ENCODE measurements around the gene C19orf12. TPM values are rescaled to one million over a fixed set of nuclear protein-coding genes. Genes with fewer than 3 reads are reported as not detected.

The C19orf12 gene
- total RNA-seq, 4 donors from 2014 or later: 27.0 to 52.9 (median 38.9) TPM

DNA sequence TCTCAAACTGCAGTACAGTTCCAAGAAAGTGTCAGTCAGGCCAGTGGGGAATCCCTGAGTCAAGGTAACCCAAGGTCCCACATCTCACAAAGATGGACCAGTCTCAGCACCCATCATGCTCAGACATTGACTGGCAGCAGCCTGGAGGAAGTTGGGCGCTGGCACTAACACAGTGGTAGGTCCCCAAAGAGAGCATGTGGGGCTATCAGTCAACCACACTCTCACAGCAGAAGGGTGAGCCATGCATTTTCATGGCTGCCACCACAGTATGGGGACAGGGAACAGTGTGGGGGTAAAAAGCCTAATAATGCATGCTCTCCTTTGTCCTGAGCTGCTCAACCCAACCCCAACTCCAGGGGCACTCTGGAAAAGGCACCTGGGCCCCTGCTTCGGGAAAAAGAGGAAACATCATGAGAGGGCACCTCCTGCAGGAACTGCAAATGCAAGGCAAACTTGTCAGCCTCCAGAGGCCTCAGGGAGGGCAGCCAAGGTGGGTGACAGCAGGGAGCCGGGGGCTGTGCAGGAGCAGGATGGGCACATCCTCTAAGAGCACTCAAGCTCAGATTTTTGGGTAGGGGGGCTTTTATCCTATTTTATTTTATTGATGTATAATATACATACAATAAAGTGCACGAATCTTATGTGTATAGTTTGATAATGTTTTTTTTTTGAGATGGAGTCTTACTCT is 59.3 kb downstream of the C19orf12 start:
- WGBS: 66% methylated on average over 4 of the region's 4 CpGs

DNA sequence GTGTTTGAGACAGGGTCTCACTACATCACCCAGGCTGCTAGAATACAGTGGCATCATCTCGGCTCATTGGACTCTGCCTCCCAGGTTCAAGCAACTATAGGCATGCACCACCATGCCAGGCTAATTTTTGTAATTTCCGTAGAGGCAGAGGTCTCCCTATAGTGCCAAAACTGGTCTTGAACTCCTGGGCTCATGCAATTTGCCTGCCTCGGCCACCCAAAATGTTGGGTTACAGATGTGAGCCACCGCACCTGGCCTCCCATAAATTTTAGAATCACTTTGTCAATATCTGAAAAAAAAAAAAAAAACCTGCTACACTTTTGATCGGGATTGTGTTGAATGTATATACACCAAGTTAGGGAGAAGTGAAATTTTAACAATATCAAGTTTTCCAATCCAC is 61.7 kb downstream of the C19orf12 start:
- H3K4me3 ChIP-seq: no peak overlapping the region
- H3K4me1 ChIP-seq: peaks cover 0 to 8% (median 7%) of the 10 kb centered on the region in 4 donors
- no peak for TF ChIP-seq EP300 (IDR thresholded peaks at IDR 0.05)
- TF ChIP-seq, protein P1, sequence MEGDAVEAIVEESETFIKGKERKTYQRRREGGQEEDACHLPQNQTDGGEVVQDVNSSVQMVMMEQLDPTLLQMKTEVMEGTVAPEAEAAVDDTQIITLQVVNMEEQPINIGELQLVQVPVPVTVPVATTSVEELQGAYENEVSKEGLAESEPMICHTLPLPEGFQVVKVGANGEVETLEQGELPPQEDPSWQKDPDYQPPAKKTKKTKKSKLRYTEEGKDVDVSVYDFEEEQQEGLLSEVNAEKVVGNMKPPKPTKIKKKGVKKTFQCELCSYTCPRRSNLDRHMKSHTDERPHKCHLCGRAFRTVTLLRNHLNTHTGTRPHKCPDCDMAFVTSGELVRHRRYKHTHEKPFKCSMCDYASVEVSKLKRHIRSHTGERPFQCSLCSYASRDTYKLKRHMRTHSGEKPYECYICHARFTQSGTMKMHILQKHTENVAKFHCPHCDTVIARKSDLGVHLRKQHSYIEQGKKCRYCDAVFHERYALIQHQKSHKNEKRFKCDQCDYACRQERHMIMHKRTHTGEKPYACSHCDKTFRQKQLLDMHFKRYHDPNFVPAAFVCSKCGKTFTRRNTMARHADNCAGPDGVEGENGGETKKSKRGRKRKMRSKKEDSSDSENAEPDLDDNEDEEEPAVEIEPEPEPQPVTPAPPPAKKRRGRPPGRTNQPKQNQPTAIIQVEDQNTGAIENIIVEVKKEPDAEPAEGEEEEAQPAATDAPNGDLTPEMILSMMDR (IDR thresholded peaks at IDR 0.05): no peak
- no peak for TF ChIP-seq POLR2A (IDR thresholded peaks at IDR 0.05; ENCODE audit: low read depth)
- TF ChIP-seq POLR2AphosphoS5 (IDR thresholded peaks at IDR 0.05): no peak
- H3K27me3 ChIP-seq: no peaks in the 10 kb centered on the region
- intact Hi-C loops (cut with DNase I): no loop called here
- no peaks in the 10 kb centered on the region for H3K9me3 ChIP-seq
- WGBS: 90% methylated on average over 5 of the region's 5 CpGs
- no peak for DNase-seq (ENCODE audit: extremely low spot score)
- H3K27ac ChIP-seq (replicated peaks in 1 of 4): no peak overlapping the region
- no peaks in the 10 kb centered on the region for H3K36me3 ChIP-seq

More for the DNA sequence above, 59.3 kb downstream of the C19orf12 start:
- H3K27ac ChIP-seq (replicated peaks in 1 of 4): no peak overlapping the region
- no peak overlapping the region for H3K4me3 ChIP-seq
- H3K9me3 ChIP-seq: no peaks in the 10 kb centered on the region
- DNase-seq (ENCODE audit: extremely low spot score): no peak
- no peaks in the 10 kb centered on the region for H3K27me3 ChIP-seq
- H3K4me1 ChIP-seq: peaks cover 0 to 15% (median 14%) of the 10 kb centered on the region in 4 donors
- intact Hi-C loops (cut with DNase I): no loop called here
- no peak for TF ChIP-seq EP300 (IDR thresholded peaks at IDR 0.05)
- TF ChIP-seq, protein P1 (IDR thresholded peaks at IDR 0.05): no peak
- no peak for TF ChIP-seq POLR2AphosphoS5 (IDR thresholded peaks at IDR 0.05)
- no peak for TF ChIP-seq POLR2A (IDR thresholded peaks at IDR 0.05; ENCODE audit: low read depth)
- H3K36me3 ChIP-seq: no peaks in the 10 kb centered on the region

DNA sequence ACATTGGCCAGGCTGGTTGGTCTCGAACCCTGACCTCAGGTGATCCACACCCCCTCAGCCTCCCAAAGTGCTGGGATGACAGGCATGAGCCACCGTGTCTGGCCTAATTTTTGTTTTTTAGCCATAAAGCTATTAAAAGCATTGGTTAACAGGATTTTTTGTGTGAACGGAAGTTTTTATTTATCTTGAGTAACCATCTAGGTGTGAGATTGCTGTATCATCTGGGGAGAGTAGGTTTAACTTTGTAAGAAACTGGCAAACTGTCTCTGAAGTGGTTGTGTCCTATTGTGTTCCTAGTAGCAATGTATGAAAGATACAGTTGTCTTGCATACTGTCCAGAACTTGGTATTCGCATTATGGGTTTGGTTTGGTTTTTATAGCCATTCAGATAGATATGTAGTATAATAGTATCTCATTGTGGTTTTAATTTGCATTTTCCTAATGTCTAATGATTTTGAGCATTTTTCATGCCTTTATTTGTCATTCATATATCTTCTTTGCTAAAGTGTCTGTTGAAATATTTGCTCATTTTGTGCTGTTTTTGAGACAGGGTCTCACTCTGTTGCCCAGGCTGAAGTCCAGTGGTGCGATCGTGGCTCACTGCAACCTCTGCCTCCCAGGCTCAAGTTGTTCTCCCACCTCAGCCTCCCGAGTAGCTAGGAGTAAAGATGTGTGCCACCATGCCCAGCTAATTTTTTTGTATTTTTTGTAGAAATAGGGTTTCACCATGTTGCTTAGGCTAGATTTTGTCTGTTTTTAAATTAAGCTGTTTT is 63.3 kb downstream of the C19orf12 start:
- DNase-seq (ENCODE audit: extremely low spot score): no peak
- Histone ChIP-seq H3K27me3 (no peaks in the 10 kb centered on the region), H3K4me1 (no peaks in the 10 kb centered on the region), H3K36me3 (no peaks in the 10 kb centered on the region), H3K9me3 (no peaks in the 10 kb centered on the region), H3K4me3 (no peak overlapping the region), H3K27ac (replicated peaks in 1 of 4) (no peak overlapping the region)
- intact Hi-C loops (cut with DNase I): no loop called here
- WGBS: 86% methylated on average over 7 of the region's 7 CpGs
- TF ChIP-seq EP300 (IDR thresholded peaks at IDR 0.05): no peak
- TF ChIP-seq POLR2AphosphoS5 (IDR thresholded peaks at IDR 0.05): no peak
- TF ChIP-seq, protein P1 (IDR thresholded peaks at IDR 0.05): no peak
- no peak for TF ChIP-seq POLR2A (IDR thresholded peaks at IDR 0.05; ENCODE audit: low read depth)

DNA sequence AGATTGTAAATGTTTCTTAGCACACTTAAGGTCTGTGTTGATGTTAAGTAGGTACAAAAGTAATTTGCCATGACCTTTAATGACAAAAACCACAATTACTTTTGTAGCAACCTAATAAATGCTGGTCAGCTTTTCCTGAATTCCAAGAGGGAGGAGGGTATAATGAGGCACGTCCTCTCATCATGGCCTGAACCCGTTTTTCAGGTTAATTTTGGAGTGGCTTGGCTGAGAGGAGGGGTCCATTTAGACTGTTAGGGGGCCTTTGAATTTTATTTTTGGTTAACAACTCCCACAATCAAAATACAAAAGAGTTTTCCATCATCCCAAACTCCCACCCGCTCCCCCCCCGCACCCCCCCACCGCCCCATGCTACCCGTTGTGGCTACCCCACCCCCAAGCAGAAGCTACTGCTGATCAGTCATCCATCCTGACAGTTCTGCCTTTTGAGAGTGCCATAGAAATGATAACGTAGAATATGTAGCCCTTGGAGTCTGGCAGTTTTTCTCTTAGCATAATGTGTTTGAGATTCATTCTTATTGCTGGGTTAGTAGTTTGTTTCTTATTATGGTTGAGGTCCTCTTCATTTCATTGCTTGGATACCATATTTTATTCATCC is 64.2 kb downstream of the C19orf12 start:
- H3K27ac ChIP-seq (replicated peaks in 1 of 4): no peak overlapping the region
- H3K36me3 ChIP-seq: no peaks in the 10 kb centered on the region
- 66% methylated on average over 7 of the region's 7 CpGs for WGBS
- H3K4me3 ChIP-seq: no peak overlapping the region
- no peaks in the 10 kb centered on the region for H3K9me3 ChIP-seq
- H3K4me1 ChIP-seq: peaks cover 2 to 7% (median 6%) of the 10 kb centered on the region in 4 donors
- intact Hi-C loops (cut with DNase I): no loop called here
- TF ChIP-seq, protein P1 (IDR thresholded peaks at IDR 0.05): no peak
- DNase-seq (ENCODE audit: extremely low spot score): no peak
- no peaks in the 10 kb centered on the region for H3K27me3 ChIP-seq

Other genes starting within 250 kb of the C19orf12 start
- under 1 TPM in 2 of 4 donors, not detected in 2; 0.23 to 0.33 TPM for gene VSTM2B, start 189.3 kb downstream of the C19orf12 start, total RNA-seq
- gene POP4, start 109.0 kb downstream of the C19orf12 start, total RNA-seq: 10 to 100 TPM; 52.8 to 73.5 (median 71.5) TPM
- gene PLEKHF1, start 49.8 kb downstream of the C19orf12 start, total RNA-seq: 10 to 100 TPM; 27.4 to 58.6 (median 36.1) TPM
- 1 to 10 TPM in 3 of 4 donors, under 1 TPM in 1; 0.42 to 4.0 (median 2.4) TPM for gene CCNE1, start 96.7 kb upstream of the C19orf12 start, total RNA-seq
- gene URI1, start 227.0 kb upstream of the C19orf12 start, total RNA-seq: 10 to 100 TPM; 56.4 to 67.8 (median 59.8) TPM

Data from esophagus muscularis mucosa (tissue), 4 donors.